SH-SY5Y (cell line): Measurements from ENCODE around the gene RC3H1.

Source experiments
- GATA2 ChIP-seq: IDR thresholded peaks from 2 replicates; pipeline ENCODE4 v1.6.1; 2011; ENCODE audit warnings: mild to moderate bottlenecking, low read depth, low read length
- GATA3 ChIP-seq: IDR thresholded peaks from 2 replicates; pipeline ENCODE4 v1.6.1; 2011; ENCODE audit warnings: low read depth, mild to moderate bottlenecking, low read length, moderate library complexity

GRCh38 chr1:174008979-174009378 is 13.2 kb downstream of the RC3H1 start:
- TF ChIP-seq GATA2 (no peak), GATA3 (no peak)
